Measurements from ENCODE around the gene ADGRA3.

Gene ADGRA3

GRCh38 chr4:22345678-22346077, 170.2 kb downstream of the ADGRA3 start:
- DNase-seq = no peak

- DNase-seq = no peak
Measured at GRCh38 chr4:22345055-22345454, 170.8 kb downstream of the ADGRA3 start.

GRCh38 chr4:22343606-22344005, 172.3 kb downstream of the ADGRA3 start:
- DNase-seq = no peak

- DNase-seq = no peak
Measured at GRCh38 chr4:22339491-22339890, 176.4 kb downstream of the ADGRA3 start.

- DNase-seq = no peak
Measured at GRCh38 chr4:22338796-22339195, 177.1 kb downstream of the ADGRA3 start.
